Measurements from ENCODE around the gene HNRNPR. TPM values are rescaled to one million over a fixed set of nuclear protein-coding genes. Genes with fewer than 3 reads are reported as not detected.

The HNRNPR gene
- total and polyA plus RNA-seq, 9 of the 15 experiments (the other 6 are each of a cell fraction or from before 2014, with no cell fraction given): 80.9 to 372 (median 301) TPM

DNA sequence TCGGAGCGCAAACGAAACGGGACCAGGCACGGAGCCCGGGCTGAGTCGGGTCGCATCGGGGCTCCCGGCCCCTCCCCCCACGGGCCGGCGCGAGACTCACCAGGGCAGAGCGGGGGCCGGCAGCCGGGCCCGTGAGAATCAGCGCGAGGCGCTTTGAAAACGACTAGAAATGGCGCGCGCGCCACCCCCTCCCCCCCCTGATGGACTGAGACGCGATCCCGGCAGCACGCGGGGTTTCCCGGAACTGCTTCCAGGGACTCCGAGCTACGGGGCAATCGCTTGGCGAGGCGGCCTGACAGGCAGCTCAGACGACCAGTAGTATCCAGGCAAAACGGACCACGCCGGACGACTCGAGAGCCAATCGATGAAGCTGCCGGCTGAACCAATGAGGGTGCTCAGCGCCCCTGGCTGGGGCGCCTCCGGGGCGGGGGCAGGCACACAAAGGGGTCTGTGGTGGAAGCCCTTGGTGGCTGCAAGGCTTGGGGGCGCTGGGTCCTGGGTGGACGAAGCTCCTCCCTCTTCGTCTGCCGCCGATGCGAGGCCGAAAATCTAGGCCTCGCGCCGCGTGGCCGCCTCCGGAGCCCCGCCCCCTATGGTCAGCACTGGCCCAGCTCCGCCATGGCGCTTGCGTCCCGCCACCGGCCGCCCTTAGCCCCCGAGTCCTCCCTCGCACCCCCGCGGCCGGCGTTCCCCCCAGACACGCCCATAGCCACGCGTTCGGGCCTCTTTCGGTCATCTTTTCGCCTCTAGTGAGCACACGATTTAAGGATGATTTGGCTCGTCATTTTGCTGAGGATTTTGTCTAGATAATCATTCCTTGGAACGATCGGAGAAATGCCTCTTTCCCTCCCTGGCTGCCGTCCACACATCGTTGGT lies at the start of gene HNRNPR (continued):
- TF ChIP-seq, protein P1, sequence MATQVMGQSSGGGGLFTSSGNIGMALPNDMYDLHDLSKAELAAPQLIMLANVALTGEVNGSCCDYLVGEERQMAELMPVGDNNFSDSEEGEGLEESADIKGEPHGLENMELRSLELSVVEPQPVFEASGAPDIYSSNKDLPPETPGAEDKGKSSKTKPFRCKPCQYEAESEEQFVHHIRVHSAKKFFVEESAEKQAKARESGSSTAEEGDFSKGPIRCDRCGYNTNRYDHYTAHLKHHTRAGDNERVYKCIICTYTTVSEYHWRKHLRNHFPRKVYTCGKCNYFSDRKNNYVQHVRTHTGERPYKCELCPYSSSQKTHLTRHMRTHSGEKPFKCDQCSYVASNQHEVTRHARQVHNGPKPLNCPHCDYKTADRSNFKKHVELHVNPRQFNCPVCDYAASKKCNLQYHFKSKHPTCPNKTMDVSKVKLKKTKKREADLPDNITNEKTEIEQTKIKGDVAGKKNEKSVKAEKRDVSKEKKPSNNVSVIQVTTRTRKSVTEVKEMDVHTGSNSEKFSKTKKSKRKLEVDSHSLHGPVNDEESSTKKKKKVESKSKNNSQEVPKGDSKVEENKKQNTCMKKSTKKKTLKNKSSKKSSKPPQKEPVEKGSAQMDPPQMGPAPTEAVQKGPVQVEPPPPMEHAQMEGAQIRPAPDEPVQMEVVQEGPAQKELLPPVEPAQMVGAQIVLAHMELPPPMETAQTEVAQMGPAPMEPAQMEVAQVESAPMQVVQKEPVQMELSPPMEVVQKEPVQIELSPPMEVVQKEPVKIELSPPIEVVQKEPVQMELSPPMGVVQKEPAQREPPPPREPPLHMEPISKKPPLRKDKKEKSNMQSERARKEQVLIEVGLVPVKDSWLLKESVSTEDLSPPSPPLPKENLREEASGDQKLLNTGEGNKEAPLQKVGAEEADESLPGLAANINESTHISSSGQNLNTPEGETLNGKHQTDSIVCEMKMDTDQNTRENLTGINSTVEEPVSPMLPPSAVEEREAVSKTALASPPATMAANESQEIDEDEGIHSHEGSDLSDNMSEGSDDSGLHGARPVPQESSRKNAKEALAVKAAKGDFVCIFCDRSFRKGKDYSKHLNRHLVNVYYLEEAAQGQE (IDR thresholded peaks at IDR 0.05; ENCODE audit: borderline replicate concordance): no peak
- TF ChIP-seq, protein P1 (CRISPR knock-in tag; IDR thresholded peaks at IDR 0.05; ENCODE audit: low read depth): peak; percentile 68
- no peak for TF ChIP-seq CREB3 (tag; conservative IDR thresholded peaks at IDR 0.05; ENCODE audit: low read depth)
- peak; percentile 61; the same call in 1 of the 2 replicates for TF ChIP-seq OTX1 (CRISPR knock-in tag; IDR thresholded peaks at IDR 0.05)
- TF ChIP-seq ZNF121 (CRISPR knock-in tag; conservative IDR thresholded peaks at IDR 0.05): no peak
- peak; percentile 88 for TF ChIP-seq LCOR (CRISPR knock-in tag; IDR thresholded peaks at IDR 0.05)
- no peak for TF ChIP-seq ZFP1 (CRISPR knock-in tag; IDR thresholded peaks at IDR 0.05)
- TF ChIP-seq KAT8 (IDR thresholded peaks at IDR 0.05; ENCODE audit: low read depth): no peak
- TF ChIP-seq MYBL2 (IDR thresholded peaks at IDR 0.05; ENCODE audit: low read depth): no peak
- no peak for TF ChIP-seq MYBL2 (CRISPR knock-in tag; IDR thresholded peaks at IDR 0.05; ENCODE audit: borderline replicate concordance)
- no peak for TF ChIP-seq HSF4 (CRISPR knock-in tag; IDR thresholded peaks at IDR 0.05; ENCODE audit: borderline replicate concordance)
- peak; percentile 76 for TF ChIP-seq CBX1 (IDR thresholded peaks at IDR 0.05; ENCODE audit: low read depth)
- TF ChIP-seq MAZ (CRISPR knock-in tag; conservative IDR thresholded peaks at IDR 0.05 in 1 of 2, IDR thresholded peaks at IDR 0.05 in 1 of 2): peak; percentile 95
- peak in 1 of 2 experiments; percentile 58; a peak in 1 of 4 replicates for TF ChIP-seq TBL1XR1 (IDR thresholded peaks at IDR 0.05; ENCODE audit: low read length in 2 of 2)
- peak; percentile 88 for TF ChIP-seq POLR2B (IDR thresholded peaks at IDR 0.05; ENCODE audit: low read depth, partially characterized antibody)
- TF ChIP-seq RCOR1 (IDR thresholded peaks at IDR 0.05; ENCODE audit: borderline replicate concordance in 1 of 2, low read depth in 2 of 2, low read length in 2 of 2): peak in 1 of 2 experiments; percentile 81; a peak in 2 of 4 replicates
- peak; percentile 92 for TF ChIP-seq NEUROD1 (IDR thresholded peaks at IDR 0.05; ENCODE audit: borderline replicate concordance, low read depth, low read length, partially characterized antibody)
- TF ChIP-seq CGGBP1 (CRISPR knock-in tag; IDR thresholded peaks at IDR 0.05): 0 out of 2 replicates have a peak, but pooled peaks have one; percentile 77
- TF ChIP-seq ZNF174 (CRISPR knock-in tag; IDR thresholded peaks at IDR 0.05): no peak

Data from K562 (cell line).